Islet of Langerhans (tissue), 1 donor: ENCODE data around the gene LAPTM4A.
"Not testable (repeated sequence)": the region's sequence is repeated elsewhere in the genome, so short reads cannot be mapped to it uniquely, and the experiment has no call there.

Experiments
- FAIRE-seq: peaks from one replicate; lab custom pipeline; 2011; peaks lifted over from hg19 to GRCh38; lab: Jason Lieb, UNC

LAPTM4A gene

DNA sequence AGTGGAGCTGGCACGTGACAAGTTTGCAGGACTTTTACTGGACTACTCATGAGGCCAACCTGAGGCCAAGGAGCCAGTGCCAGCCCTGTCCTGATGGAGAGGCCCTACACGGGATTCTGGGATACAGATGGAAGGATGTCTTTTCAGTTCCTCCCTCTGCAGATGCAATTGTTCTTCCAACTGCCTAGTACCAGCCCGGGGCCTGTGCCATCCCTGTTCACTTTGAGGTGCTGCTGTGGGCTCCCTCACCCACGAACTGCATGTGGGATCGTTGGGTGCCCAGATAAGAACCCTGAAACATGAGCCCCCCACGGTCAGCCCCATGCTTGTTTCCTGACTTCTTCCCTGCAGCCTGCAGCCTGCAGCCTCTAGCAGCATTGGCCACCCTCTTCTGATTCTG is 25.3 kb upstream of the LAPTM4A start:
- FAIRE-seq, result no peak

DNA sequence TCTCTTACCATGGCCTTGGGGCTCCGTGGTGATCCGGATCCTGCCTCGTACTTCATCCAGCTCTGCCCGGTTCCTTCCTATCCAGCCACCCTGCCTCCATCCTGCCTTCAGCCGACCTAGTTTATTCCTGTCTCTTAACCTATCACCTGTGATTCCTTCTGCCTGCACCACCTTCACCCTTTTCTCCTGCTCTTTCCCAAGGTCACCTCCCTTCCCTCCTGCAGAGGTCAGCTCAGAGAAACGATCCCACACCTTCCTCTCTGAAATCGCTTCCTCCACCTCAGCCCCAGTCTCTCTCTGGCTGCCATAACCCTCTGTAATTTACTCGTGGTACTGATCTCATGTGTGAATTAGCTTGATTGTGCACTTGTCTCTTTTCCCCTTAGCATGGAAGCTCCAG is 23.5 kb upstream of the LAPTM4A start:
- no peak for FAIRE-seq

GRCh38 chr2:20074046-20074648 is 22.7 kb upstream of the LAPTM4A start:
- not testable (repeated sequence) for FAIRE-seq

DNA sequence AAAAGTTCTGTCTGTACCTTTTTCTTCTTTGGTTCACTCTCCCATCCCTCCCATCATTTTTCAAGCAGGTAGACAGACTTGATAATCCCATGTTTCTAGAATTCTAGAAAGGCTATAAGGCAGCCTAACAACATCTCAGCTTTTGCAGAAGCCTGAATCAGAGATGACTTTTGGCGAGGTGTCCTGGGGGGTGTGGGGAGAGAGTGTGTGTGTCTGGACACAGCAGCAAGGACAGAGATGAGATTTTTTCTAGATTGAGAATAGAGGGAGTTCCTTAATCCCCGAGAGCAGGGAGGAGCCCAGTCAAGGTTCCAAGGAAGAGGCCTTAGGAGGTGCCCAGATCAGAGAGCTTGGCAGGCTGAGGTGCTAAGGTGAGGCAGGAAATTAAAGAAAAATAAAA is 22.0 kb upstream of the LAPTM4A start:
- FAIRE-seq, result no peak

DNA sequence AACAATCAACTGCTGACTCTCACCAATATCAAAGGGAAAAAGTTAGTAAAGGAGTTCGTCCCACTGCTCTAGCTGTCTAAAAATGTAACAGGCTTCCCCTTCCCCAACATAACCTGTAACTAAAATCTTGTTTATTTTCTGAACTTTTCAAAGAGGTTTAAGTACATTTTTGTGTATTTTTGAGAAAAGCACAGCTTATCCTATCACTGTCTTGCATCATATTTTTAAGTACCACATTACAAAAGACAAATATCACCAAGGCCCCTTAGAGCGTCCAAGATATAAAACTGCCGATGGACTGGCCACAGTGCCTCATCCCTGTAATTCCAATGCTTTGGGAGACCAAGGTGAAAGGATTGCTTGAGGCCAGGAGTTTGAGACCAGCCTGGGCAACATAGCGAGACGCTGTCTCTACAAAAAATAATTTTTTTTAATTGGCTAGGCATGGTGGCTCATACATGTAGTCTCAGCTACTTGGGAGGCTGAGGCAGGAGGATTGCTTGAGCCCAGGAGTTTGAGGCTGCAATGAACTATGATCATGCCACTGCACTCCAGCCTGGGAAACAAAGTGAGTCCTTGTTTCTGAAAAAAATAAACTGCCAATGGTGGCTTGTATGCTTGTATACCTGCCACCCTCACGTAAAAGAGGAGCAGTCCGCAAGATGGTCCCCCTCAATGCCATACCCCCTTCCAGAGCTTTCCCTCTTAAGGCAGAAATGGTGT is 21.2 kb upstream of the LAPTM4A start:
- FAIRE-seq, result no peak

DNA sequence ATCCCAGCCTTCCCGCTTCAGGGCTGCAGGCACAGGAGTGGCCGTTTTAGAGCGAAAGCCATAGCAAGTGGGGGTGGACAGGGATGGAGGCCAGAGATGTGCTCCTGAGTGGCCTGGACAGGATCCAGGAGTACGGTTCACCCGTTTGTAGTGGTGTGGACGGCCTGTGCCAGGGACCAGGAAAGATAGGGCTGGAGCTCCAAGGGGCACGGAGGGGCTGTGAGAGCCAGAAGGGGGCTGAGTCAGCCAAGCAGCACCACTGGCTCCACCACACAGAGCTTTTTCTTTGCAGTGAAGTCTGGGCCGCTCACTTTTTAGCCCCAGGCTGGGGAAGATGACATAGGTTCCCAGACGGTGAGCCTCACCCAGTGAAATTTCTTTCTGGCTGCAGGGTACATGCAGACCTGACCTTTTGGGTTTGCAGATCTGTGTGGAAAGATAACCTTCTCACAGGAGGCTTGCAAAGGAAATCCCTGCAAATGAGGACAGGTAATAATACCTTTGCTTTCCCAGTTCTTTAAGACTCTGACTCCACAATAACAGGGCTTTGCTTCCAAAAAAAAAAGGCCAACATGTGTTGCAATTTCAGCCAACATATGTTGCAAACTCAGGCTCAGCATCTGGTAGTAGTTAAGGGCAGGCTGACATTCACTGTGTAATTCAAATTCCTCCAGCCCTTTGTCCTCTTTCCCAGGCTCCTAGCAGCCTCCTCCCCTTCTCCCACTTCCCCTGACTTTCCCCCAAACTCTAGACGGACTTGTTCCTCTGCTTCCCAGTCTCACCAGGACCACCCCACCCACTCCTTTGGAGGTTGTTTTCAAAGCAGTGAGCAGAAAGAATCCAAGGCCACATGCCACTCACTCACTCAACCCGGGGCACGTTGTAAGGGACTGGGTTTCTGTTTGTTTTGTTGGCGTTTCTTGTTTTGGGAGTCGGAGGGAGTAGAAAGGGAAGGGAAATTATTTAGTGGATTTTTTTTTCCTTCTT is 20.3 kb upstream of the LAPTM4A start:
- FAIRE-seq, result no peak

- FAIRE-seq, result no peak
Measured at GRCh38 chr2:20069756-20070155, 18.3 kb upstream of the LAPTM4A start.

- no peak for FAIRE-seq
Measured at GRCh38 chr2:20067992-20068584, 16.7 kb upstream of the LAPTM4A start.

DNA sequence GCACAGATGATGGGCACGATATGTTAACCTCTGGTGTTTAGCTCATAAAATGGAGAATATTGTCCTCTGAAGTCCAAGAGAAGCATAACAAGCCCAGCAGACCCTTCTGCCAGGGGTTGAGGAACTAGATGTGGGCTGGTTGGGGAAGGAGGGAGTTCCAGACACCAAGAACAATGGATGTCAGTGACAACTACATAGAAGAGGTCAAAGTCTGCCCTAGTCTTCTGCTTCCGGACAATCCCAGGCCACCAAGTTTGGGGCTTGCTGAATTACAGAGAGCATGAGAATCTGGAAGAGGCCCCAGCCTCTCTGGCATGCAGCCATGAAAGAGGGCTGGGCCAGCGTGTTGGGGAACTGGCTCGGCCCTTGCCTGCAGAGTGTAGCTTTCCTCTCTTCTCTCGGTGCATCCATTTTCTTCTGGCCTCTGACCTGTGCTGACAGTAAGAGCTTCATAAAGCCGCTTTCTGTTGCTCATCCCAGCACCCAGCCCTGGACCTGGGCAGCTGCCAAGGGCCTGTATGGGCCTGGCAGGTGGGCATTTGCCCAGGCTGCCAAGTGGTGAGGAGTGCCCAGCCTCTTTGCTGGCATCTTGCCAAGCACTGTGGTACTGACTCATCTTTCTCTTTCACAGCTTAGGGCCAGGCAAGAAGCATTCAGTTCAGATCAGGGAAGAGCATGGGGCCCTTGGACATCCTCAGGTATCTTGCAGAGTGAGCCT is 14.6 kb upstream of the LAPTM4A start:
- no peak for FAIRE-seq

DNA sequence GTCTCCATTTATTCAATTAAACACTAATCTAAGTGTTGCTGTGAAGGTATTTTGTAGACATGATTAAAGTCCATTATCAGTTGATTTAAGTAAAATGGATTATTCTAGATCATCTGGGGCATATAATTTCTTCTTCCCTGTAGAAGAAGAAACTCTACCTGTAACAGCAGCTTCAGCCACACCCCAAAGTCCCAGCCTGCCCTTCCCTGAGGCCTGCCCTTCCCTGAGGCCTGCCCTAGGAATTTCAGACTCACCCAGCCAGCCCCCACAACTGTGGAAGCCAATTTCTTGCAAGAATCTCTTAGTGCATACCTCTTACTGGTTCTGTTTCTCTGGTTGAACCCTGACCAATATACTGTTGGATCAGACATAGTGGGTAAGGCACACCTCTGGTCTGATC is 13.4 kb upstream of the LAPTM4A start:
- FAIRE-seq, result no peak

DNA sequence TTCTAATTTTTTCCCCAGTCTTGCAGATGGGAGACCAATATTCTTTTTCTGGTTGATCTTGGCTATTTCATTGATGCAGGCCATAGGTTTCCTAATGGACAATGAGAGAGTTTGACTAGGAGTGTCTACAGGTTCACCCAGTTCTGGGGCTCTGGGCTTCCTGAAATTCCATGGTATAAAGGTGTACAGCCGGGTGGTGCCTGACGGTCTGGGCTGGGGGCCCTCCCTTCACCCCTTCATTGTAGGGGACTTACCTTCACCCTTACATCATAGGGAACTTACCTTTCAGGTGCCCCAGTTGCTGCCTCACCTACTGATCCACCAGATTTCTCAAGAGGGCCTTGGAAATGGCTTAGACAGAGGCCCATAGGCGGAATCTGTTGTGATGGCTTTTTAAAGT is 13.0 kb upstream of the LAPTM4A start:
- FAIRE-seq, result no peak

- no peak for FAIRE-seq
Measured at GRCh38 chr2:20062615-20063545, 11.5 kb upstream of the LAPTM4A start.

GRCh38 chr2:20061940-20062339 is 10.5 kb upstream of the LAPTM4A start:
- FAIRE-seq, result no peak

DNA sequence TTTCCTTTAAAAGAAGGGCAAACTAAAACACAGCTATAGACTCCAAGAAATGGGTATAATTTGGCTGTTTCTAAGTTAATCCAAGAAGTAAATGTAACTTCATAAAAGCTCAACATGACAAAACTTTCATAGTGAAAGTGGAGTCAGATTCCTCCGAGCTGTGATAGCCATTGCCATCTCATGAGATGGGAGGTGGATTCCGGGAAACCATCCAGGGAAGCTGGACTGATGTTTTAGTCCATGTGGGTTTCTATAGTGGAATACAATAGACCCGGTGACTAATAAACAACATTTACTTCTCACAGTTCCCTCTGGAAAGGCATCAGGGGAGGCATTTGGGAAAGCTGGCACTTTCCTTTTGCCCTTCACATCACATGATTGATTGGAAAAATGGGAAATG is 10.0 kb upstream of the LAPTM4A start:
- FAIRE-seq, result no peak

DNA sequence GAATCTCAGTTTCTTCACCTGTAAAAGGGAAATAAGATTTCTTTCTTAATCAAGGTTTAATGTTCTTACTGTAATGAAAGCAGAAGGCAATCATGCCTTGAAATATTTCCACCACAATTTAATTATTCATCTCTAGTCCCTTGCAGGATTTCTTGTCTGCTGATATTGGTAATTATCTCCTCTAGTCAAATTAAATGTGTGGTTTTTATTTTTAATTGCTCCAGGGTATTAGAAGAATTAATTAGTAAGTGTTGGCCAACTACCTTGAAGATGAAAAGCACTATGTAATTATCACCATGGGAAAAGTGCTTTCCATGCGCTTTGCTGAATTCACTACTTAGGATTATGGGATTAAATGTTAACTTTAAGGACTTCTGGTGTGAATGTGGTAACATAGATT is 8.7 kb upstream of the LAPTM4A start:
- no peak for FAIRE-seq

GRCh38 chr2:20057268-20057667 is 5.8 kb upstream of the LAPTM4A start:
- FAIRE-seq, result no peak

DNA sequence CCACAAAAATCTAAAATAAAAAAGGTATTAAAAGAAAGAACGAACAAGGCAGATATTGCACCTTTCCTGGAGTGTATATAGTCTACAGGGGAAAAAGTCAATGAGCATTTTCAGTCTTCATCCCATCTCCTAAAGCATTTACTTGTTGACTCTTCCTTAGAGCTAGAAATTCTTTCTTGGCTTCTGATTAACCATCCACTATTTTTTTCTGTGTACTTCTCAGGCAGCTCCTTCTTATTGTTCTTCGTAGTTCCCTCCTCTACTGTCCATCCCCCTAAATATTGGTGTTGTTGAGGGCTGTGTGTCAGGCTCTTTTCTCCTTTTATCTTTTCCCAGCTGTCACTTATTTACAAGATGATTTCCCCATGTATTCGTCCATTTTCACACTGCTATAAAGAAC is 3.5 kb upstream of the LAPTM4A start:
- no peak for FAIRE-seq

GRCh38 chr2:20054119-20054518 is 2.7 kb upstream of the LAPTM4A start:
- FAIRE-seq, result no peak

- FAIRE-seq, result no peak
Measured at GRCh38 chr2:20052861-20053281, 1.4 kb upstream of the LAPTM4A start.

DNA sequence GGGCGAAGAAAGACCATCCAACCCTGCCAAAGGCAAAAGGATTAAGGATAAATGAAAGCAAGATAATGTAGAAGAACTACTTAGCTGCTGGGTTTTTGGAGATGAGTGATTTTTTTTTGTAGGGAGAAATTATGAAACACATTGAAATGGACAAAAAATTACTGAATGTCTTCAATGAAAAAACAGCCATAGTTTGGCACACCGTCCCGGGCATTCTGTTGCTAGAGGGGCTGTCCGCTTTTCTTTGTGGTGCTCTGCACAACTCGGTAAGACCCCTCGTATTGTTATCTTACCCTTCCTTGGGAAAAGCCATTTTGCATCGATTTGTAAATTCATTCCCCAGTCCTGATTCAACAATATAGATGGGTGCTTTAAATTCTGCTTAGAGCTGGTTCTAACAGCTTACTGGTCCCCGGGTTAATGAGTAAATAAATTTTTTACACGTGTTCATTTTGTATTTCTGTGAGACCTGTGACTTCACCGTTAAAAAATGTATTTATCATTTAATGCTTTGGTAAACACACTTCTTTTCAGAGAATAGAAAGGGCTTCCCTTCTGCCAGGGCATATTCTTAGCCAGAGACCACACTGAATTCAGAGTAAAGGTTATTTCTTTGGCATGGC is 912 bp upstream of the LAPTM4A start:
- no peak for FAIRE-seq
